H1 (cell line): ENCODE measurements around the gene ZFP64. TPM values are rescaled to one million over a fixed set of nuclear protein-coding genes. Genes with fewer than 3 reads are reported as not detected.
A peak's percentile ranks its signal among the peaks of the same experiment; 100 is the strongest.

Source experiments
- CTBP2 ChIP-seq: IDR thresholded peaks from 2 replicates; pipeline ENCODE4 v1.7.0; 2011; ENCODE audit warnings: borderline replicate concordance, mild to moderate bottlenecking, moderate library complexity, mixed read lengths, low read length; ENCODE audit not compliant: insufficient read depth, insufficient read length
- CTCF ChIP-seq, 3 experiments: IDR thresholded peaks; 1 replicate in 2 of 3; 2 replicates in 1 of 3; pipeline versions ENCODE4 v1.5.1 to v1.6.1; 2011; ENCODE audit warnings: low read length in 3 of 3, mild to moderate bottlenecking in 3 of 3, inconsistent platforms in 2 of 3, low read depth in 1 of 3, moderate library complexity in 1 of 3; ENCODE audit not compliant: insufficient read depth in 1 of 3; ENCODE audit errors: control extremely low read depth in 1 of 3
- EZH2 ChIP-seq: fragments of 200-600 bp; sonication (generic); IDR thresholded peaks from 2 replicates; pipeline ENCODE4 v1.7.1; 2012; ENCODE audit warnings: low read depth, mild to moderate bottlenecking, moderate library complexity, low read length, inconsistent platforms; ENCODE audit not compliant: severe bottlenecking
- GABPA ChIP-seq: IDR thresholded peaks from 2 replicates; pipeline ENCODE4 v1.6.1; 2011; ENCODE audit warnings: mild to moderate bottlenecking, low read length, moderate library complexity, borderline replicate concordance; ENCODE audit not compliant: insufficient read depth
- JUN ChIP-seq: IDR thresholded peaks from 2 replicates; pipeline ENCODE4 v1.6.1; 2011; ENCODE audit warnings: low read depth, mild to moderate bottlenecking, improper control_type of control experiment, low read length
- JUND ChIP-seq: IDR thresholded peaks from 2 replicates; pipeline ENCODE4 v1.6.1; 2011; ENCODE audit warnings: mild to moderate bottlenecking, improper control_type of control experiment, low read length
- MAFK ChIP-seq: IDR thresholded peaks from 2 replicates; pipeline ENCODE4 v1.6.1; 2012; ENCODE audit warnings: low read depth, mild to moderate bottlenecking, improper control_type of control experiment, low read length
- NANOG ChIP-seq: IDR thresholded peaks from 2 replicates; pipeline ENCODE4 v1.6.1; 2011; ENCODE audit warnings: low read length, low read depth, mild to moderate bottlenecking, inconsistent platforms; ENCODE audit not compliant: insufficient read depth, poor library complexity, severe bottlenecking
- PHF8 ChIP-seq: fragments of 200-600 bp; sonication (generic); conservative IDR thresholded peaks from 2 replicates; pipeline ENCODE4 v1.7.1; 2012; ENCODE audit warnings: low read depth, mild to moderate bottlenecking, inconsistent platforms, low read length, moderate library complexity
- POLR2A ChIP-seq, 2 experiments: IDR thresholded peaks; 1 replicate in 1 of 2; 2 replicates in 1 of 2; pipeline ENCODE4 v1.6.1; 2011; ENCODE audit warnings: low read depth in 2 of 2, low read length in 2 of 2, mild to moderate bottlenecking in 2 of 2; ENCODE audit errors: control extremely low read depth in 1 of 2
- POLR2AphosphoS5 ChIP-seq: IDR thresholded peaks from 2 replicates; pipeline ENCODE4 v1.6.1; 2011; ENCODE audit warnings: low read depth, low read length
- RBBP5 ChIP-seq: IDR thresholded peaks from 2 replicates; pipeline ENCODE4 v1.7.1; 2012; ENCODE audit warnings: low read depth, mild to moderate bottlenecking, inconsistent platforms, low read length, moderate library complexity, borderline replicate concordance
- RNF2 ChIP-seq: fragments of 200-900, 300-1000 bp; sonication (generic); IDR thresholded peaks from 2 replicates; pipeline ENCODE4 v1.7.1; 2016; ENCODE audit warnings: borderline replicate concordance, low read depth, mild to moderate bottlenecking, antibody characterized with exemption, low read length; ENCODE audit not compliant: poor library complexity, severe bottlenecking; ENCODE audit errors: missing control alignments
- SAP30 ChIP-seq: fragments of 300-600 bp; sonication (generic); IDR thresholded peaks from 2 replicates; pipeline ENCODE4 v1.7.1; 2012; ENCODE audit warnings: low read length, moderate library complexity, mild to moderate bottlenecking, inconsistent platforms; ENCODE audit not compliant: insufficient read depth, insufficient replicate concordance
- SP2 ChIP-seq: IDR thresholded peaks from 2 replicates; pipeline ENCODE4 v1.6.1; 2012; ENCODE audit warnings: mild to moderate bottlenecking, low read length, inconsistent platforms
- TBP ChIP-seq: IDR thresholded peaks from 2 replicates; pipeline ENCODE4 v1.6.1; 2011; ENCODE audit warnings: low read depth, low read length, improper control_type of control experiment
- TCF12 ChIP-seq: IDR thresholded peaks from 2 replicates; pipeline ENCODE4 v1.6.1; 2011; ENCODE audit warnings: low read depth, mild to moderate bottlenecking, low read length
- ZNF274 ChIP-seq: IDR thresholded peaks from 2 replicates; pipeline ENCODE4 v1.7.0; 2012; ENCODE audit warnings: low read length, borderline replicate concordance; ENCODE audit errors: extremely low read depth
- polyA plus RNA-seq, 7 experiments: library from polyadenylated mRNA; depleted of rRNA in 3 of 7; stranded (reverse) in 5 of 7; unstranded in 2 of 7; fragments of >200 nt in 5 of 7; fragments of 200-250 nt in 2 of 7; gene quantifications; 1 replicate in 5 of 7; 2 replicates in 1 of 7; 4 replicates in 1 of 7; pipeline versions ENCODE4 v1.2.1 to v1.2.3, GENCODE V29; 2011 to 2013; ENCODE audit warnings: missing spikeins in 2 of 7, mixed read lengths in 2 of 7
- total RNA-seq: library from RNA; stranded (reverse); fragmentation: NEBNext Ultra II Directional; extraction: Animal tissue kit (Norgen Biotek cat#: 25700); gene quantifications from 2 replicates; pipeline ENCODE4 v1.2.1, GENCODE V29; 2021
- TF ChIP-seq, protein P1 (sequence below): IDR thresholded peaks from 2 replicates; pipeline ENCODE4 v1.6.1; 2011; ENCODE audit warnings: low read length, improper control_type of control experiment

Gene ZFP64
- total and polyA plus RNA-seq, 2 of the 8 experiments (the other 6 are each of a cell fraction or from before 2014, with no cell fraction given) = 25.3 to 43.7 TPM

GRCh38 chr20:52103913-52104545, 87.5 kb downstream of the ZFP64 start (continued):
- TF ChIP-seq, protein P1, sequence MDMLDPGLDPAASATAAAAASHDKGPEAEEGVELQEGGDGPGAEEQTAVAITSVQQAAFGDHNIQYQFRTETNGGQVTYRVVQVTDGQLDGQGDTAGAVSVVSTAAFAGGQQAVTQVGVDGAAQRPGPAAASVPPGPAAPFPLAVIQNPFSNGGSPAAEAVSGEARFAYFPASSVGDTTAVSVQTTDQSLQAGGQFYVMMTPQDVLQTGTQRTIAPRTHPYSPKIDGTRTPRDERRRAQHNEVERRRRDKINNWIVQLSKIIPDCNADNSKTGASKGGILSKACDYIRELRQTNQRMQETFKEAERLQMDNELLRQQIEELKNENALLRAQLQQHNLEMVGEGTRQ = no peak
- TF ChIP-seq CTBP2 (no peak), SP2 (no peak), GABPA (no peak), TBP (no peak), POLR2AphosphoS5 (0 out of 2 replicates have a peak, but pooled peaks have one; percentile 60), CTCF (IDR thresholded peaks at IDR 0.05; ENCODE audit: control extremely low read depth in 1 of 3, insufficient read depth in 1 of 3, low read depth in 1 of 3, low read length in 3 of 3) (no peak), EZH2 (no peak), TCF12 (no peak), PHF8 (peak; percentile 13; the same call in 1 of the 2 replicates), JUN (no peak), MAFK (no peak), RBBP5 (0 out of 2 replicates have a peak, but pooled peaks have one; percentile 18), RNF2 (no peak), ZNF274 (no peak), NANOG (no peak), JUND (no peak), POLR2A (IDR thresholded peaks at IDR 0.05; ENCODE audit: control extremely low read depth in 1 of 2, low read depth in 2 of 2, low read length in 2 of 2) (peak in 1 of 2 experiments; percentile 11; a peak in 1 of 3 replicates), SAP30 (peak; percentile 23)
